ENCODE results near the gene ADAMTS9.

GRCh38 chr3:64650096-64650622 is 37.6 kb downstream of the ADAMTS9 start:
- no peak for TF ChIP-seq POLR2AphosphoS5 (IDR thresholded peaks at IDR 0.05)
- no peak for TF ChIP-seq CTCF (IDR thresholded peaks at IDR 0.05)
